ENCODE results near the gene PPP1R7.

- TF ChIP-seq POLR2A (IDR thresholded peaks at IDR 0.05), result no peak
- TF ChIP-seq, protein P1, sequence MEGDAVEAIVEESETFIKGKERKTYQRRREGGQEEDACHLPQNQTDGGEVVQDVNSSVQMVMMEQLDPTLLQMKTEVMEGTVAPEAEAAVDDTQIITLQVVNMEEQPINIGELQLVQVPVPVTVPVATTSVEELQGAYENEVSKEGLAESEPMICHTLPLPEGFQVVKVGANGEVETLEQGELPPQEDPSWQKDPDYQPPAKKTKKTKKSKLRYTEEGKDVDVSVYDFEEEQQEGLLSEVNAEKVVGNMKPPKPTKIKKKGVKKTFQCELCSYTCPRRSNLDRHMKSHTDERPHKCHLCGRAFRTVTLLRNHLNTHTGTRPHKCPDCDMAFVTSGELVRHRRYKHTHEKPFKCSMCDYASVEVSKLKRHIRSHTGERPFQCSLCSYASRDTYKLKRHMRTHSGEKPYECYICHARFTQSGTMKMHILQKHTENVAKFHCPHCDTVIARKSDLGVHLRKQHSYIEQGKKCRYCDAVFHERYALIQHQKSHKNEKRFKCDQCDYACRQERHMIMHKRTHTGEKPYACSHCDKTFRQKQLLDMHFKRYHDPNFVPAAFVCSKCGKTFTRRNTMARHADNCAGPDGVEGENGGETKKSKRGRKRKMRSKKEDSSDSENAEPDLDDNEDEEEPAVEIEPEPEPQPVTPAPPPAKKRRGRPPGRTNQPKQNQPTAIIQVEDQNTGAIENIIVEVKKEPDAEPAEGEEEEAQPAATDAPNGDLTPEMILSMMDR (IDR thresholded peaks at IDR 0.05), result no peak
These were observed 12.7 kb upstream of the PPP1R7 start for GRCh38 chr2:241137276-241138190.
